Left hindlimb (tissue), 1 donor: ENCODE data around the gene CCNYL1.
A peak's percentile ranks its signal among the peaks of the same experiment; 100 is the strongest.
"Not testable (repeated sequence)": the region's sequence is repeated elsewhere in the genome, so short reads cannot be mapped to it uniquely, and the experiment has no call there.

ENCODE experiments used
- DNase-seq: peaks from one replicate; pipeline ENCODE4 v3.0.0-alpha.2; 2018

CCNYL1 gene

GRCh38 chr2:207735513-207735859 is 24.0 kb downstream of the CCNYL1 start:
- not testable (repeated sequence) for DNase-seq

- no peak for DNase-seq
Measured at GRCh38 chr2:207743514-207743913, 32.1 kb downstream of the CCNYL1 start.

- DNase-seq, result no peak
Measured at GRCh38 chr2:207744050-207744449, 32.6 kb downstream of the CCNYL1 start.

GRCh38 chr2:207744451-207744850 is 33.0 kb downstream of the CCNYL1 start:
- no peak for DNase-seq

- DNase-seq, result peak; percentile 43
Measured at GRCh38 chr2:207746131-207746530, 34.7 kb downstream of the CCNYL1 start.

- no peak for DNase-seq
Measured at GRCh38 chr2:207747653-207748560, 36.5 kb downstream of the CCNYL1 start.

- no peak for DNase-seq
Measured at GRCh38 chr2:207748993-207749392, 37.6 kb downstream of the CCNYL1 start.

- DNase-seq, result no peak
Measured at GRCh38 chr2:207749873-207750272, 38.4 kb downstream of the CCNYL1 start.

GRCh38 chr2:207750345-207750744 is 38.9 kb downstream of the CCNYL1 start:
- no peak for DNase-seq

GRCh38 chr2:207750876-207751275 is 39.4 kb downstream of the CCNYL1 start:
- DNase-seq, result no peak

- DNase-seq, result not testable (repeated sequence)
Measured at GRCh38 chr2:207753688-207754087, 42.2 kb downstream of the CCNYL1 start.

- no peak for DNase-seq
Measured at GRCh38 chr2:207754498-207755383, 43.3 kb downstream of the CCNYL1 start.

- no peak for DNase-seq
Measured at GRCh38 chr2:207758025-207758424, 46.6 kb downstream of the CCNYL1 start.

- no peak for DNase-seq
Measured at GRCh38 chr2:207759890-207760289, 48.5 kb downstream of the CCNYL1 start.

- DNase-seq, result no peak
Measured at GRCh38 chr2:207760453-207760852, 49.0 kb downstream of the CCNYL1 start.

- not testable (repeated sequence) for DNase-seq
Measured at GRCh38 chr2:207761426-207761825, 50.0 kb downstream of the CCNYL1 start.

- DNase-seq, result no peak
Measured at GRCh38 chr2:207762146-207762545, 50.7 kb downstream of the CCNYL1 start.

GRCh38 chr2:207763303-207763917 is 52.0 kb downstream of the CCNYL1 start:
- no peak for DNase-seq

- no peak for DNase-seq
Measured at GRCh38 chr2:207764096-207764630, 52.7 kb downstream of the CCNYL1 start.

GRCh38 chr2:207765547-207765946 is 54.1 kb downstream of the CCNYL1 start:
- no peak for DNase-seq

GRCh38 chr2:207766041-207766551 is 54.7 kb downstream of the CCNYL1 start:
- DNase-seq, result no peak

- DNase-seq, result no peak
Measured at GRCh38 chr2:207766697-207767460, 55.4 kb downstream of the CCNYL1 start.
